Measurements from ENCODE around the gene PGK1.
"Not testable (repeated sequence)": the region's sequence is repeated elsewhere in the genome, so short reads cannot be mapped to it uniquely, and the experiment has no call there.

The PGK1 gene

GRCh38 chrX:78118628-78119027 lies 14.6 kb downstream of the PGK1 start:
- Histone ChIP-seq H3K27me3 (no peaks in the 10 kb centered on the region), H3K27ac (no peak overlapping the region), H3K36me3 (peaks cover 29 to 78% (median 54%) of the 10 kb centered on the region in 3 donors), H3K4me1 (no peaks in the 10 kb centered on the region), H3K9me3 (no peaks in the 10 kb centered on the region), H3K4me3 (no peak overlapping the region)
- no peak for DNase-seq
- TF ChIP-seq CTCF (IDR thresholded peaks at IDR 0.05), result no peak
- intact Hi-C loops (cut with DNase I; ENCODE audit: low total_unique reads), result no loop called here

DNA sequence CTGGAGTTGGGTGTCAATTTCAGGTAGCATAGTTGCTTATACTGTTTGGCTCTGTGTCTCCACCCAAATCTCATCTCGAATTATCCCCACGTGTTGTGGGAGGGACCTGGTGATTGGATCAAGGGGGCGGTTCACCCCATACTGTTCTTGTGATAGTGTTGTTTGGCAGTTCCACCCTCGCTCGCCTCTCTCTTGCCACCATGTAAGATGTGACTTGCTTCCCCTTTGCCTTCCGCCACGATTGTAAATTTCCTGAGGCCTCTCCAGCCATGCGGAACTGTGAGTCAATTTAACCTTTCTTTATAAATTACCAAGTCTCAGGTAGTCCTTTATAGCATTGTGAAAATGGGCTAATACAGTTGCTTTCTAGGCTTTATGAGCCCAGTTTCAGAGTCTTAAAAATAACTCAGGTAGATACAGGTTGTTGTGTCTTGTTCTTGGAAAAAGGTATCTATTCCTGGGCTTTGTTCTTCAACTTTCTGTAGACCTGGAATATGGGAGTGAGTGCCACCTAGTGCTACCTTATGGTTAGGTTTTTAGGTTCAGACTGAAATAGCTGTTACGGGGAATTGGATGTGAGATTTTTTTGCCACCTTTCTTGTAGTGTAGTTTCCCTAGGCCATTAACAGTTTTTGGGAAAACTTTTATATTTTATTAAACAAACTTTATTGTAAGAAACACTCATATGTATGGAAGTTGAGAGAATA lies 15.6 kb downstream of the PGK1 start:
- Histone ChIP-seq H3K36me3 (peaks cover 20 to 78% (median 48%) of the 10 kb centered on the region in 3 donors), H3K4me3 (no peak overlapping the region), H3K4me1 (no peaks in the 10 kb centered on the region), H3K27ac (no peak overlapping the region), H3K9me3 (no peaks in the 10 kb centered on the region), H3K27me3 (no peaks in the 10 kb centered on the region)
- intact Hi-C loops (cut with DNase I; ENCODE audit: low total_unique reads), result no loop called here
- no peak for TF ChIP-seq CTCF (IDR thresholded peaks at IDR 0.05)
- DNase-seq, result no peak

DNA sequence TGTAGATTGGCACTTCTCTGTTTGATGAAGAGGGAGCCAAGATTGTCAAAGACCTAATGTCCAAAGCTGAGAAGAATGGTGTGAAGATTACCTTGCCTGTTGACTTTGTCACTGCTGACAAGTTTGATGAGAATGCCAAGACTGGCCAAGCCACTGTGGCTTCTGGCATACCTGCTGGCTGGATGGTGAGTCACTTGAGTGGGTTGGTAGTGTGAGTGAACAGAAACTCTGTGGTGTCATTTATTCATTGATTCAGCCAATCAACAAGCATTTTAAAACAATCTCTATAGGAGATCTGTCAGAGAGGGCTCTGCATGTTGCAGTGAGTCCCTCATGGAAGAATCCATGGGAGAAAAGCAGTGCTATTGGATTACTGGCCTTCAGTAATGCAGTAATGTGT lies 19.1 kb downstream of the PGK1 start:
- peaks cover 0 to 65% (median 33%) of the 10 kb centered on the region in 3 donors for H3K36me3 ChIP-seq
- no peak for DNase-seq
- intact Hi-C loops (cut with DNase I; ENCODE audit: low total_unique reads), result no loop called here

DNA sequence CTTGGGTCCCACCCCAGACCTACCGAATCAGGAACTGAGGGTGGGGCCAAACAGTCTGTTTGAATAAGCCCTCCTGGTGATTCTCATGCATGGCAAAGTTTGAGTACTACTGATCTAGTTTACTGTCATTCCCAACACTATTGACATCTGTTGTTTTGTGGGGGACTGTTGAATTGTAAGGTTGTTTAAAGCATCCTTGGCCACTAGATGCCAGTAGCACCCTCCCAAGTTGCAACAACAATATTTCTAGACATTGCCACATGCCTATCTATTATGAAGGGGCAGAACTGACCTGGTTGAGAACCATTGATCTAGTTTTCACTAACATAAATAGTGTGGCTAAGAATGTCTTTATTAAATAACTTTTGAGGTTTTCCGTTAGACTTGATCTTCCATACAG lies 20.3 kb downstream of the PGK1 start:
- intact Hi-C loops (cut with DNase I; ENCODE audit: low total_unique reads), result no loop called here
- Histone ChIP-seq H3K4me1 (no peaks in the 10 kb centered on the region), H3K9me3 (no peaks in the 10 kb centered on the region), H3K27ac (no peak overlapping the region), H3K27me3 (no peaks in the 10 kb centered on the region), H3K36me3 (peaks cover 0 to 61% (median 24%) of the 10 kb centered on the region in 3 donors), H3K4me3 (no peak overlapping the region)
- no peak for DNase-seq
- TF ChIP-seq CTCF (IDR thresholded peaks at IDR 0.05), result no peak

More for the DNA sequence above, 19.1 kb downstream of the PGK1 start:
- Histone ChIP-seq H3K27ac (no peak overlapping the region), H3K27me3 (no peaks in the 10 kb centered on the region), H3K4me1 (no peaks in the 10 kb centered on the region), H3K9me3 (no peaks in the 10 kb centered on the region), H3K4me3 (no peak overlapping the region)
- no peak for TF ChIP-seq CTCF (IDR thresholded peaks at IDR 0.05)

DNA sequence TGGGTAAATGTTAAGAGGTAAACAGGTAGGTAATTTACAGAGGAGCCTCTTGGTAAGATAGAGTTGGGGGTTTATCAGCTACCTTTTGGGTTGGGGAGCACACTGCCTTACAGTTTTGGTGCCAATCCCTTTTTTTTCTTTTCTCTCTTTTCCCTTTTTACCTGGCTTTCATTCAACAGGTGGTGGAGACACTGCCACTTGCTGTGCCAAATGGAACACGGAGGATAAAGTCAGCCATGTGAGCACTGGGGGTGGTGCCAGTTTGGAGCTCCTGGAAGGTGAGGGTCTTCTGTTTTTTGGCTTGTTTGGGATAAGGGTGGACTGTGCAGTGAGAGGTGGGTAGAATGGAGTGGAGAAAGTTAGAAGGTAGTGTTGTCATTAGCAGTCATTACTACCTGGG lies 21.1 kb downstream of the PGK1 start:
- Histone ChIP-seq H3K36me3 (peaks cover 0 to 65% (median 19%) of the 10 kb centered on the region in 3 donors), H3K9me3 (no peaks in the 10 kb centered on the region), H3K27me3 (no peaks in the 10 kb centered on the region)

DNA sequence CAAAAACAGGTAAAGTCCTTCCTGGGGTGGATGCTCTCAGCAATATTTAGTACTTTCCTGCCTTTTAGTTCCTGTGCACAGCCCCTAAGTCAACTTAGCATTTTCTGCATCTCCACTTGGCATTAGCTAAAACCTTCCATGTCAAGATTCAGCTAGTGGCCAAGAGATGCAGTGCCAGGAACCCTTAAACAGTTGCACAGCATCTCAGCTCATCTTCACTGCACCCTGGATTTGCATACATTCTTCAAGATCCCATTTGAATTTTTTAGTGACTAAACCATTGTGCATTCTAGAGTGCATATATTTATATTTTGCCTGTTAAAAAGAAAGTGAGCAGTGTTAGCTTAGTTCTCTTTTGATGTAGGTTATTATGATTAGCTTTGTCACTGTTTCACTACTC lies 21.7 kb downstream of the PGK1 start:
- H3K27me3 ChIP-seq; DNase-seq; H3K9me3 ChIP-seq; H3K4me1 ChIP-seq; H3K4me3 ChIP-seq; intact Hi-C loops (cut with DNase I; ENCODE audit: low total_unique reads); H3K27ac ChIP-seq: not testable (repeated sequence)
- peaks cover 0 to 65% (median 22%) of the 10 kb centered on the region in 3 donors for H3K36me3 ChIP-seq

More for the DNA sequence above, 21.1 kb downstream of the PGK1 start:
- intact Hi-C loops (cut with DNase I; ENCODE audit: low total_unique reads), result no loop called here
- H3K27ac ChIP-seq, result no peak overlapping the region
- no peak for DNase-seq
- no peaks in the 10 kb centered on the region for H3K4me1 ChIP-seq
- no peak overlapping the region for H3K4me3 ChIP-seq
- no peak for TF ChIP-seq CTCF (IDR thresholded peaks at IDR 0.05)

Data from tibial artery (tissue), 4 donors.